ENCODE results near the gene AQP12B.

Gene AQP12B

GRCh38 chr2:240648155-240648649 is 34.5 kb downstream of the AQP12B start:
- H3K27ac ChIP-seq (ENCODE audit: low read depth in 2 of 2, low read length in 2 of 2) = no peak overlapping the region
- H3K36me3 ChIP-seq (ENCODE audit: control insufficient read depth in 2 of 2, insufficient read depth in 2 of 2, low read length in 2 of 2) = no peaks in the 10 kb centered on the region
- H3K9ac ChIP-seq (ENCODE audit: low read depth in 1 of 2, low read length in 2 of 2) = no peak overlapping the region
- H3K4me1 ChIP-seq (ENCODE audit: control insufficient read depth in 2 of 2, insufficient read depth in 2 of 2, low read length in 2 of 2) = no peaks in the 10 kb centered on the region
- peaks cover 7 to 12% of the 10 kb centered on the region in 2 donors for H3K27me3 ChIP-seq (ENCODE audit: control insufficient read depth in 2 of 2, insufficient read depth in 2 of 2, low read length in 2 of 2)
- no peak overlapping the region for H3K4me3 ChIP-seq (ENCODE audit: low read length in 2 of 2)
- no peaks in the 10 kb centered on the region for H3K9me3 ChIP-seq (ENCODE audit: control insufficient read depth in 2 of 2, low read length in 2 of 2)

- H3K4me1 ChIP-seq (ENCODE audit: control insufficient read depth in 2 of 2, insufficient read depth in 2 of 2, low read length in 2 of 2) = no peaks in the 10 kb centered on the region
- no peak overlapping the region for H3K27ac ChIP-seq (ENCODE audit: low read depth in 2 of 2, low read length in 2 of 2)
- H3K9ac ChIP-seq (ENCODE audit: low read depth in 1 of 2, low read length in 2 of 2) = no peak overlapping the region
- H3K9me3 ChIP-seq (ENCODE audit: control insufficient read depth in 2 of 2, low read length in 2 of 2) = no peaks in the 10 kb centered on the region
- H3K27me3 ChIP-seq (ENCODE audit: control insufficient read depth in 2 of 2, insufficient read depth in 2 of 2, low read length in 2 of 2) = peaks cover 7 to 12% of the 10 kb centered on the region in 2 donors
- H3K36me3 ChIP-seq (ENCODE audit: control insufficient read depth in 2 of 2, insufficient read depth in 2 of 2, low read length in 2 of 2) = no peaks in the 10 kb centered on the region
- H3K4me3 ChIP-seq (ENCODE audit: low read length in 2 of 2) = no peak overlapping the region
Observed at GRCh38 chr2:240647503-240648154, 35.1 kb downstream of the AQP12B start.

- H3K4me1 ChIP-seq (ENCODE audit: control insufficient read depth in 2 of 2, insufficient read depth in 2 of 2, low read length in 2 of 2) = no peaks in the 10 kb centered on the region
- peaks cover 4 to 12% of the 10 kb centered on the region in 2 donors for H3K27me3 ChIP-seq (ENCODE audit: control insufficient read depth in 2 of 2, insufficient read depth in 2 of 2, low read length in 2 of 2)
- H3K4me3 ChIP-seq (ENCODE audit: low read length in 2 of 2) = no peak overlapping the region
- H3K36me3 ChIP-seq (ENCODE audit: control insufficient read depth in 2 of 2, insufficient read depth in 2 of 2, low read length in 2 of 2) = no peaks in the 10 kb centered on the region
- no peak overlapping the region for H3K27ac ChIP-seq (ENCODE audit: low read depth in 2 of 2, low read length in 2 of 2)
- H3K9ac ChIP-seq (ENCODE audit: low read depth in 1 of 2, low read length in 2 of 2) = no peak overlapping the region
- H3K9me3 ChIP-seq (ENCODE audit: control insufficient read depth in 2 of 2, low read length in 2 of 2) = no peaks in the 10 kb centered on the region
Observed at GRCh38 chr2:240646900-240647502, 35.7 kb downstream of the AQP12B start.

DNA sequence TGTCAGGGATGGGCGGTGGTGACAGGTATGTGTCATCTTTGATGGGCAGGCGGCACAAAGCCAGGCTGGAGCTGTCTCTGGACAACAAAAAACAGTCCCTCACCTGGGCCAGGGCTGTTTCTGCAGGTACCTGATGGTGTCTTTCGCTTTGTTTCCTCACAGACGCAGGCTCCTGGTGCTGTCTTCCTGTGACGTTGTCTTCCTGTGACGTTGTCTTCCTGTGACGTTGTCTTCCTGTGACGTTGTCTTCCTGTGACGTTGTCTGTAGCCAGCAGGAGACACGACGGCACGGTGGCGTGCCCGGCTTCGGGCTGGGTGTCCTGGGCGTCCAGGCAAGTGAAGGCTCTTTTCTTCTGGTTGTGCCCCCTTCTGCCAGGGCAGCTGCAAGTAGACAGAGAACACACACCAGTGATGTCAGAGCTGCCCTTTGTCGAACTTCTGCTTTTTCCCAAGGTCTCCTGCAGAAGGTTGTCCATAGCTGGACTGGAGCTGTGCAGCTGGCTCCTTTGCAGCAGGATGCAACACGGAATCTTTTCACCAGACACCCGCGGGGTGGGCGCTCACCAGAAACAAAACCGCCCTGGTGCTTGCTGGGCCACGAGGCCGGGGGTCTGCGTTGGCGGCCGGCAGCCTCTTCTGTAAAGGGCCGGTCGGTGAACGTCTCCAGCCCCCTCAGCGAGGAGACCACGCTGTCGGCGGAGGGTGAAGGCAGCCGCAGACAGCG is 36.3 kb downstream of the AQP12B start:
- no peak overlapping the region for H3K27ac ChIP-seq (ENCODE audit: low read depth in 2 of 2, low read length in 2 of 2)
- no peaks in the 10 kb centered on the region for H3K36me3 ChIP-seq (ENCODE audit: control insufficient read depth in 2 of 2, insufficient read depth in 2 of 2, low read length in 2 of 2)
- peaks cover 4 to 12% of the 10 kb centered on the region in 2 donors for H3K27me3 ChIP-seq (ENCODE audit: control insufficient read depth in 2 of 2, insufficient read depth in 2 of 2, low read length in 2 of 2)
- no peaks in the 10 kb centered on the region for H3K9me3 ChIP-seq (ENCODE audit: control insufficient read depth in 2 of 2, low read length in 2 of 2)
- H3K9ac ChIP-seq (ENCODE audit: low read depth in 1 of 2, low read length in 2 of 2) = no peak overlapping the region
- no peak overlapping the region for H3K4me3 ChIP-seq (ENCODE audit: low read length in 2 of 2)
- H3K4me1 ChIP-seq (ENCODE audit: control insufficient read depth in 2 of 2, insufficient read depth in 2 of 2, low read length in 2 of 2) = no peaks in the 10 kb centered on the region

DNA sequence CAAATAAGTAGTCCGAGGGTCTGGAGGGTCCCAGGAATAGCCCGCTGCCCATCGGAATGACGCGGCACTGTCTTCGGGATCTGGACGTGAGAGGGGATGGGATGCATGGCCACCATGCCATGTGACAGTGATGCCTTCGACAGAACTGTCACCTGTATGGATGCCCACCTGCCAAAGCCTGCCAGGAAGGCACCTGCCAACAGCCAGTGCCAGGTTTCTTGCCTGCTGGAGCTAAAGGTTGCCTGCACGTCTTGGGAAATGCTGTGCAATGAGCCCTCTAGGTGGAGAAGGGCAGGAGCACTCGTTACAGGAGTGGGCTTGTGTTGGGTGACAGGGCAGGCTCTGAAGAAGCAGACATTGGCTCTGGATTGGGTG is 36.9 kb downstream of the AQP12B start:
- Histone ChIP-seq H3K9ac (ENCODE audit: low read depth in 1 of 2, low read length in 2 of 2) (no peak overlapping the region), H3K36me3 (ENCODE audit: control insufficient read depth in 2 of 2, insufficient read depth in 2 of 2, low read length in 2 of 2) (no peaks in the 10 kb centered on the region), H3K4me1 (ENCODE audit: control insufficient read depth in 2 of 2, insufficient read depth in 2 of 2, low read length in 2 of 2) (no peaks in the 10 kb centered on the region), H3K27ac (ENCODE audit: low read depth in 2 of 2, low read length in 2 of 2) (no peak overlapping the region), H3K4me3 (ENCODE audit: low read length in 2 of 2) (no peak overlapping the region), H3K27me3 (ENCODE audit: control insufficient read depth in 2 of 2, insufficient read depth in 2 of 2, low read length in 2 of 2) (peaks cover 4 to 12% of the 10 kb centered on the region in 2 donors), H3K9me3 (ENCODE audit: control insufficient read depth in 2 of 2, low read length in 2 of 2) (no peaks in the 10 kb centered on the region)

- Histone ChIP-seq H3K9me3 (ENCODE audit: control insufficient read depth in 2 of 2, low read length in 2 of 2) (no peaks in the 10 kb centered on the region), H3K27me3 (ENCODE audit: control insufficient read depth in 2 of 2, insufficient read depth in 2 of 2, low read length in 2 of 2) (peaks cover 4 to 12% of the 10 kb centered on the region in 2 donors), H3K4me1 (ENCODE audit: control insufficient read depth in 2 of 2, insufficient read depth in 2 of 2, low read length in 2 of 2) (no peaks in the 10 kb centered on the region), H3K27ac (ENCODE audit: low read depth in 2 of 2, low read length in 2 of 2) (no peak overlapping the region), H3K9ac (ENCODE audit: low read depth in 1 of 2, low read length in 2 of 2) (no peak overlapping the region), H3K4me3 (ENCODE audit: low read length in 2 of 2) (no peak overlapping the region), H3K36me3 (ENCODE audit: control insufficient read depth in 2 of 2, insufficient read depth in 2 of 2, low read length in 2 of 2) (no peaks in the 10 kb centered on the region)
Observed at GRCh38 chr2:240645346-240645745, 37.3 kb downstream of the AQP12B start.

GRCh38 chr2:240644859-240645301 is 37.8 kb downstream of the AQP12B start:
- H3K9ac ChIP-seq (ENCODE audit: low read depth in 1 of 2, low read length in 2 of 2) = no peak overlapping the region
- no peaks in the 10 kb centered on the region for H3K9me3 ChIP-seq (ENCODE audit: control insufficient read depth in 2 of 2, low read length in 2 of 2)
- H3K36me3 ChIP-seq (ENCODE audit: control insufficient read depth in 2 of 2, insufficient read depth in 2 of 2, low read length in 2 of 2) = no peaks in the 10 kb centered on the region
- H3K27me3 ChIP-seq (ENCODE audit: control insufficient read depth in 2 of 2, insufficient read depth in 2 of 2, low read length in 2 of 2) = peaks cover 4 to 12% of the 10 kb centered on the region in 2 donors
- no peaks in the 10 kb centered on the region for H3K4me1 ChIP-seq (ENCODE audit: control insufficient read depth in 2 of 2, insufficient read depth in 2 of 2, low read length in 2 of 2)
- H3K27ac ChIP-seq (ENCODE audit: low read depth in 2 of 2, low read length in 2 of 2) = no peak overlapping the region
- H3K4me3 ChIP-seq (ENCODE audit: low read length in 2 of 2) = no peak overlapping the region

DNA sequence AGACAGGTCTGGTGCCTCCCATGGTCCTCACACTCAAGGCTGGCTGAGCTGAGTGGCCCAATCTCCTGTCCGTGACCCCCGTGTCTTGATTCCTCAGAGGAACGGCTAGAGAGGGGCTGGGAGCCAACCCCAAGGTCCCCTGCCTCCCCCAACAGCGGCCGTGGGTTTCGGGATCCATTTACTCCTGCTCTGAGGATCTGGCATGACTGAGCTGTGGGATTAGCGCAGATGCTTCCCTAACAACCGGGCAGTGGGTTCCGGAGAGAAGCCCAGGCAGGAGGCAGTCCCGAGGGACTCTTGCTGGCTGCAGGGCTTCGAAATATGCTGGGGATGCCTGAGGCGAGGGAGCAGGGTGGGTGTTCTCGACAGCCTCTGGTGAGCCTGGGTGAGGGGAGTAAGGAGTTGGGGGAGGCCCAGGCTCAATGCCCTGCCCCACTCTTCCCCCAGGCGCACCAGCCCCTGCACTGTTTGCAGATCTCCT is 38.5 kb downstream of the AQP12B start:
- Histone ChIP-seq H3K9ac (ENCODE audit: low read depth in 1 of 2, low read length in 2 of 2) (no peak overlapping the region), H3K4me3 (ENCODE audit: low read length in 2 of 2) (no peak overlapping the region), H3K27me3 (ENCODE audit: control insufficient read depth in 2 of 2, insufficient read depth in 2 of 2, low read length in 2 of 2) (peaks cover 4 to 12% of the 10 kb centered on the region in 2 donors), H3K27ac (ENCODE audit: low read depth in 2 of 2, low read length in 2 of 2) (no peak overlapping the region), H3K4me1 (ENCODE audit: control insufficient read depth in 2 of 2, insufficient read depth in 2 of 2, low read length in 2 of 2) (no peaks in the 10 kb centered on the region), H3K36me3 (ENCODE audit: control insufficient read depth in 2 of 2, insufficient read depth in 2 of 2, low read length in 2 of 2) (no peaks in the 10 kb centered on the region), H3K9me3 (ENCODE audit: control insufficient read depth in 2 of 2, low read length in 2 of 2) (no peaks in the 10 kb centered on the region)

- Histone ChIP-seq H3K4me1 (ENCODE audit: control insufficient read depth in 2 of 2, insufficient read depth in 2 of 2, low read length in 2 of 2) (no peaks in the 10 kb centered on the region), H3K9me3 (ENCODE audit: control insufficient read depth in 2 of 2, low read length in 2 of 2) (no peaks in the 10 kb centered on the region), H3K27me3 (ENCODE audit: control insufficient read depth in 2 of 2, insufficient read depth in 2 of 2, low read length in 2 of 2) (peaks cover 4 to 9% of the 10 kb centered on the region in 2 donors), H3K27ac (ENCODE audit: low read depth in 2 of 2, low read length in 2 of 2) (no peak overlapping the region), H3K9ac (ENCODE audit: low read depth in 1 of 2, low read length in 2 of 2) (no peak overlapping the region), H3K36me3 (ENCODE audit: control insufficient read depth in 2 of 2, insufficient read depth in 2 of 2, low read length in 2 of 2) (no peaks in the 10 kb centered on the region), H3K4me3 (ENCODE audit: low read length in 2 of 2) (no peak overlapping the region)
Observed at GRCh38 chr2:240643811-240644150, 38.9 kb downstream of the AQP12B start.
